T-cell (primary cell): Measurements from ENCODE around the gene COL4A3. TPM values are rescaled to one million over a fixed set of nuclear protein-coding genes. Genes with fewer than 3 reads are reported as not detected.
"Not testable (repeated sequence)": the region's sequence is repeated elsewhere in the genome, so short reads cannot be mapped to it uniquely, and the experiment has no call there.

Experiments used
- ATAC-seq, 4 experiments: fragments of 200-7000 bp in 3 of 4; fragments of 150-1000 bp in 1 of 4; cut with Tn5 transposase; replicated peaks in 1 of 4; 1 replicate in 3 of 4; 2 replicates in 1 of 4; pipeline ENCODE4 v1.10.0; 2021; ENCODE audit warnings: moderate library complexity in 3 of 4, mild to moderate bottlenecking in 2 of 4, moderate number of reproducible peaks in 1 of 4
- CTCF ChIA-PET, 2 donors: fragments of 300-600 bp; sonication (Branson Sonifier 250); formaldehyde crosslinking; loops; one replicate each; lab custom pipeline; 2022; ENCODE audit warnings: antibody characterized with exemption in 2 of 2; lab: Charles Lee
- POLR2A ChIA-PET, 2 donors: fragments of 300-600 bp; sonication (Branson Sonifier 250); formaldehyde crosslinking; loops; one replicate each; lab custom pipeline; 2022; ENCODE audit warnings: antibody characterized with exemption in 2 of 2; lab: Charles Lee
- DNase-seq, 35 experiments: peaks; one replicate each; pipeline versions ENCODE4 v3.0.0 to v3.0.0-alpha.2; 2013 to 2023
- H3K27ac ChIP-seq: one replicate; pipeline ENCODE4 v1.5.1; 2013; ENCODE audit warnings: low read length
- H3K27me3 ChIP-seq, 2 experiments: replicated peaks in 1 of 2; 1 replicate in 1 of 2; 2 replicates in 1 of 2; pipeline versions ENCODE4 v1.6.1 to v1.7.0; 2013; ENCODE audit warnings: low read length in 1 of 2, mixed read lengths in 1 of 2; ENCODE audit not compliant: control insufficient read depth in 2 of 2, insufficient read depth in 2 of 2; ENCODE audit errors: extremely low read depth in 1 of 2
- H3K36me3 ChIP-seq, 2 donors: 1 replicate in 1 of 2; 2 replicates in 1 of 2; pipeline versions ENCODE4 v1.6.1 to v1.7.0; 2013; ENCODE audit warnings: low read length in 1 of 2; ENCODE audit not compliant: control insufficient read depth in 2 of 2, insufficient read depth in 1 of 2; ENCODE audit errors: extremely low read depth in 1 of 2
- H3K4me1 ChIP-seq, 2 experiments: 1 replicate in 1 of 2; 2 replicates in 1 of 2; pipeline versions ENCODE4 v1.6.1 to v1.7.0; 2013; ENCODE audit warnings: low read length in 2 of 2, mixed read lengths in 1 of 2; ENCODE audit not compliant: insufficient read depth in 2 of 2, control insufficient read depth in 1 of 2; ENCODE audit errors: extremely low read depth in 1 of 2
- H3K4me3 ChIP-seq, 2 donors: 1 replicate in 1 of 2; 2 replicates in 1 of 2; pipeline versions ENCODE4 v1.5.1 to v1.7.0; 2013; ENCODE audit warnings: mild to moderate bottlenecking in 2 of 2, low read length in 1 of 2, moderate library complexity in 1 of 2; ENCODE audit not compliant: control insufficient read depth in 1 of 2; ENCODE audit errors: extremely low read depth in 1 of 2
- H3K9me3 ChIP-seq: 2 replicates; pipeline ENCODE4 v1.7.0; 2013
- H3K27ac Mint-ChIP-seq, 2 donors: one replicate each; pipeline ENCODE4 v1.8.0; 2020 to 2021; ENCODE audit warnings: mild to moderate bottlenecking in 2 of 2, mixed read lengths in 2 of 2
- H3K27me3 Mint-ChIP-seq, 2 donors: one replicate each; pipeline ENCODE4 v1.8.0; 2021 to 2022; ENCODE audit warnings: mixed read lengths in 2 of 2
- H3K36me3 Mint-ChIP-seq: one replicate; pipeline ENCODE4 v1.8.0; 2021; ENCODE audit warnings: mixed read lengths
- H3K4me1 Mint-ChIP-seq, 3 donors: one replicate each; pipeline ENCODE4 v1.8.0; 2020 to 2022; ENCODE audit warnings: mixed read lengths in 3 of 3, mild to moderate bottlenecking in 1 of 3
- H3K4me3 Mint-ChIP-seq, 3 donors: one replicate each; pipeline ENCODE4 v1.8.0; 2020 to 2022; ENCODE audit warnings: mild to moderate bottlenecking in 3 of 3, mixed read lengths in 3 of 3, moderate library complexity in 3 of 3
- H3K9me3 Mint-ChIP-seq, 3 donors: one replicate each; pipeline ENCODE4 v1.8.0; 2020 to 2022; ENCODE audit warnings: mixed read lengths in 3 of 3
- WGBS: methylation state at CpG from one replicate; pipeline ENCODE4 v1.1.5; 2013; ENCODE audit warnings: missing lambda C conversion rate; ENCODE audit not compliant: insufficient coverage; 5-methylcytosine and 5-hydroxymethylcytosine counted together
- total RNA-seq, 35 experiments: library from RNA in 6 of 35; stranded (reverse) in 6 of 35; fragments of 120-200 nt in 1 of 35; gene quantifications; one replicate each; pipeline versions ENCODE4 v1.2.1 to v1.2.4 and lab custom pipeline; 2013 to 2026

COL4A3 gene
- total RNA-seq, 5 donors from 2014 or later (not counting 1 experiment from before 2014, with no cell fraction given) = 0.35 to 0.65 (median 0.56) TPM

DNA sequence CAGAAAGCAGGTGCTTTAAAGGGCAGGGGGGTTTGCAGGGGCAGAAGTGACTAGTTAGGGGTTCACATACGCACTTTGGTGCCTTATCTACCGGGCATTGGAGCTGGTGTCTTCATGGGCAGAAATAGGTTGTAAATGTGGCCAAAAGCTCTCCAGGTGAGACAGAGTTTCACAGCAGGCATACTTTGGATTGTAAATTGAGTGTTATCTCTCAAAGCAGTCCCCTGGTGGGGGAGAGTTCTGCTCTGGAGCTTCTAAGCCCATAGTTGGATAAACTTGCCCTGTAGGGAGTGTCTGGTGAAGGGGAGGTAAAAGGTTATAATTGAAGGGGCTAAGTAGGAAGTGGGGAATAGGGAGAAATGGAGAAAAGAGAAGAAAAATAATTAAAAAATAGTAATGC lies 43.1 kb downstream of the COL4A3 start:
- DNase-seq (no peak), ATAC-seq (no peak)
- Mint-ChIP-seq H3K36me3 (no peaks in the 10 kb centered on the region), H3K9me3 (no peaks in the 10 kb centered on the region), H3K27ac (no peak overlapping the region), H3K4me1 (no peaks in the 10 kb centered on the region), H3K4me3 (no peak overlapping the region), H3K27me3 (peaks cover 9 to 24% of the 10 kb centered on the region in 2 donors)
- Histone ChIP-seq H3K36me3 (no peaks in the 10 kb centered on the region), H3K4me1 (no peaks in the 10 kb centered on the region), H3K27ac (no peak overlapping the region), H3K9me3 (no peaks in the 10 kb centered on the region), H3K4me3 (no peak overlapping the region), H3K27me3 (peaks cover 0 to 4% of the 10 kb centered on the region in 2 experiments)
- CTCF ChIA-PET = interaction anchor here in 1 of 2 donors (0.6 kb wide), 1 partner anchor 12 kb away, joined by 11 read pairs; no protein-coding TSS in a partner anchor
- POLR2A ChIA-PET = no interaction called here
- 58% methylated on average over 2 of the region's 2 CpGs for WGBS

DNA sequence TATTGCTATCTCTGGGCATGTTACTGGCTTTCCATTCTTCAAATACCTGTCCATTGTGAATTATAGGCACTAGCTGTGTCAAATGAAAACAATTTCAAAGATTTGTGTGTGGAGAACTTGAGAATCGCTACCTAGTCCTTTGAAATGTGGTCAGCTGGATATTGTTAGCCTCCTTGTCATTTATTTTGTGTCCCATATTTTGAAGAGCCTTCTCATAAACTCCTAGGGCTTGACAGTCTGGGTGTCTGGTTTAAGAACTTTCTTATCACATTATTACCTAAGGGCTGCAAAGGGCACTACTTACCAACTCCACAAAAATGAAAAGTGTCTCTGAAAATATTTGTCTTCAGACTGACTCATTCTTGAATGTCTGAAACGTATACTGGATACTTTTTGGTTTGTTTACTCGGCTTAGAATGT lies 50.2 kb downstream of the COL4A3 start:
- H3K9me3 Mint-ChIP-seq = peaks cover 0 to 5% (median 0%) of the 10 kb centered on the region in 3 donors
- Histone ChIP-seq H3K36me3 (no peaks in the 10 kb centered on the region), H3K4me1 (no peaks in the 10 kb centered on the region), H3K4me3 (no peak overlapping the region), H3K9me3 (no peaks in the 10 kb centered on the region), H3K27ac (no peak overlapping the region), H3K27me3 (no peaks in the 10 kb centered on the region)
- ChIA-PET CTCF (no interaction called here), POLR2A (no interaction called here)
- no CpG with 5 or more reads among the region's 3 CpGs for WGBS
- H3K36me3 Mint-ChIP-seq = no peaks in the 10 kb centered on the region
- no peak overlapping the region for H3K4me3 Mint-ChIP-seq
- no peaks in the 10 kb centered on the region for H3K4me1 Mint-ChIP-seq
- H3K27me3 Mint-ChIP-seq = peaks cover 0 to 9% of the 10 kb centered on the region in 2 donors
- H3K27ac Mint-ChIP-seq = no peak overlapping the region
- no peak for DNase-seq
- no peak for ATAC-seq

DNA sequence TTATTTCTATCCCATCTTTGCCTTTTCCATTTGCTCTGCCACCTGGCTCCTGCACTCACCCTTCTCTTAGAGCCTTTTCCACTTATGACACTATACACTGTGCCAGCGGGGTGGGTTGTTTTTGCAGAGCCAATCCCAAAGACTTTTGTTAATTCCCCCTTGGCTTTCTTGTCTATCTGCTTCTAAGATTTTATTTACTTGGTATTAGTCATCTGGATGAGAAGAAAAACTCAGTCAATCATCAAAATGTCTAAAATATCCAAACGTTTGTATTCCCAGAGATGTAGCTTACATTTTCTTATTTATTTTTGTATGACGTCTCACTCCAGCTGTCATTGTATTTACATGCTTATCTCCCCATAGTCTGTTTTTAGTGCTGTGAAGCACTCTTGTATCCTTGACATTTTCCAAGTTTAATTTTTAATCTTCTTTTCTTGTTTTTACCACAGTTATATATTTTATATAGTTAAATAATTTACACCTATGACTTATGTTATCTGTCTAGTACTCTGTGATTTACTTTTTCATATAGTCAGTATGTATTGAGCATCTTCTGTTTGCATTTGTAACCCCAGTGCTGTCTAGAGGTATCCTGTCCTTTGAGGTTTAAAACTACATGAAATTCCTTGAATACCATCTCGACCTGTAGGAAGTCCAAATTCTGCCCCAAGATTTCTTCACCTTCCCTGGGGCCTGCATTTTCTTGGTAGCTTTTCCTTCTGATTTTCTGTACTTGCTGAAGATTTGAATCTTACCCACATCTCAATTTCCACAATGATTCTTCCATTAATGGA lies 55.1 kb downstream of the COL4A3 start:
- no CpG with 5 or more reads among the region's 4 CpGs for WGBS
- CTCF ChIA-PET = interaction anchor here (0.6 to 1.0 kb wide), 2 partner anchors 19 to 21 kb away, joined by 3 read pairs; no protein-coding TSS in a partner anchor
- Mint-ChIP-seq H3K9me3 (peaks cover 0 to 5% (median 0%) of the 10 kb centered on the region in 3 donors), H3K4me1 (no peaks in the 10 kb centered on the region), H3K4me3 (no peak overlapping the region), H3K27ac (no peak overlapping the region), H3K36me3 (no peaks in the 10 kb centered on the region), H3K27me3 (peaks cover 0 to 6% of the 10 kb centered on the region in 2 donors)
- Histone ChIP-seq H3K4me3 (no peak overlapping the region), H3K36me3 (no peaks in the 10 kb centered on the region), H3K27ac (no peak overlapping the region), H3K9me3 (no peaks in the 10 kb centered on the region), H3K27me3 (no peaks in the 10 kb centered on the region), H3K4me1 (no peaks in the 10 kb centered on the region)
- ATAC-seq = no peak
- DNase-seq = no peak
- POLR2A ChIA-PET = no interaction called here

DNA sequence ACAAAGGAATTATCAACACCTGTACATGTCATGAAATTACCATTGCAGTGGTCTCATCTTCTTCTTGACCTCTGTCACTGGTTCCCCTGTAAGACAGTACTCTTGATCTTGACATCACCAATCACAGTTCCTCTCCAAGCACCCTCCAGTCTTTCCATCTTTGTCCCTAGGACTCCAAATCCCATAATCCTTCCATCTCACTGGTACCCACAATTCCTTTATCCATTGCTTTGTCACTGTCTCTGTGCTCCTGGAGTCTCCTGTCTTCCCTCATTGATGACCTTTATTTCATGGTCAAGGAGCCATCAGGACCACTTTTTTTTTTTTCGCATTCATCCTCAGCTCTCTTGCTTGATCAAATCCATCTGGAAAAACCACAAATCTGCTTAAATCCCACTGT lies 56.7 kb downstream of the COL4A3 start:
- Histone ChIP-seq H3K27me3 (no peaks in the 10 kb centered on the region), H3K36me3 (no peaks in the 10 kb centered on the region), H3K27ac (no peak overlapping the region), H3K9me3 (no peaks in the 10 kb centered on the region), H3K4me3 (no peak overlapping the region), H3K4me1 (no peaks in the 10 kb centered on the region)
- Mint-ChIP-seq H3K9me3 (peaks cover 0 to 5% (median 0%) of the 10 kb centered on the region in 3 donors), H3K4me3 (no peak overlapping the region), H3K36me3 (no peaks in the 10 kb centered on the region), H3K27me3 (peaks cover 2 to 9% of the 10 kb centered on the region in 2 donors), H3K27ac (peak overlapping the region in 1 of 2 donors; percentile 1), H3K4me1 (no peaks in the 10 kb centered on the region)
- POLR2A ChIA-PET = no interaction called here
- WGBS = 63% methylated on average over 1 of the region's 1 CpG
- ATAC-seq = no peak
- DNase-seq = no peak
- CTCF ChIA-PET = no interaction called here

DNA sequence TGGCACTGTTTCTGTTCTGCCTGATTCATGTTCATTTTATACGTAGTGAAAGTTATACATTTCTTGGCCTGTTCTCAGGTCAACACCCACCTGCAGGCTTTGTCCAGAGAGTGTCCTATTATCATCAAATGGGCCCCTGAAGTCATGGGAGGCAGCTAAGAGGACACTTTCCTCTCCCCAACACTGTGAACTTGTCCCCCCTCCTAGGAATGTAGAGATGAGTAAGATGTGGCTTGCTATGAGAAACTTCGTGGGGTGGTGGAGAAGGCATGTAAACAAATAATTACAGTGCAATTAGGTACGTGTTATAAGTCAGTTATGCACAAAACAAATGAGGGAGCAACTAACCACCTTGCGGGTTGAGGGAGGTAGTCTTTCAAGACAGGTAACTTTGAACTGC lies 57.9 kb downstream of the COL4A3 start:
- ATAC-seq (no peak), DNase-seq (no peak)
- Mint-ChIP-seq H3K27me3 (peaks cover 2 to 9% of the 10 kb centered on the region in 2 donors), H3K4me3 (no peak overlapping the region), H3K9me3 (no peaks in the 10 kb centered on the region), H3K4me1 (no peaks in the 10 kb centered on the region), H3K36me3 (no peaks in the 10 kb centered on the region), H3K27ac (no peak overlapping the region)
- CTCF ChIA-PET = no interaction called here
- H3K4me1 ChIP-seq = no peaks in the 10 kb centered on the region
- no peak overlapping the region for H3K4me3 ChIP-seq
- POLR2A ChIA-PET = no interaction called here
- H3K27me3 ChIP-seq = peaks cover 0 to 4% of the 10 kb centered on the region in 2 experiments
- no peaks in the 10 kb centered on the region for H3K36me3 ChIP-seq
- H3K27ac ChIP-seq = no peak overlapping the region
- WGBS = 73% methylated on average over 2 of the region's 4 CpGs
- H3K9me3 ChIP-seq = no peaks in the 10 kb centered on the region

DNA sequence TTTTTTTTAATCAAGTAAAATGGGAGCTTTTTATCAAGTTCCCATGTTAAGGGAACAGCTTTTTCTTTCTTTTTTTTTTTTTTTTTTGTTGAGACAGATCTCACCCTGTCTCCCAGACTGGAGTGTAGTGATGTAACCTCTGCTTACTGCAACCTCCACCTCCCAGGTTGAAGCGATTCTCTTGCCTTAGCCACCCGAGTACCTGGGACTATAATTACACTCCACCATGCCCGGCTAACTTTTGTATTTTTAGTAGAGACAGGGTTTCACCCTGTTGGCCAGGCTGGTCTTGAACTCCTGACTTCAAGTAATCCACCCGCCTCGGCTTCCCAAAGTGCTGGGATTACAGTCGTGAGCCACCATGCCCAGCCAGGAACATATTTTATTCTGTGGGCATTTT lies 61.2 kb downstream of the COL4A3 start:
- H3K4me3 Mint-ChIP-seq, H3K4me1 Mint-ChIP-seq, H3K27ac ChIP-seq, H3K36me3 ChIP-seq, ATAC-seq, H3K27ac Mint-ChIP-seq, DNase-seq, H3K36me3 Mint-ChIP-seq, POLR2A ChIA-PET, H3K9me3 Mint-ChIP-seq, H3K9me3 ChIP-seq, H3K4me1 ChIP-seq, H3K4me3 ChIP-seq: not testable (repeated sequence)
- CTCF ChIA-PET = interaction anchor here in 1 of 2 donors (0.8 to 1.4 kb wide), 2 partner anchors 13 to 370 kb away, joined by 3 read pairs; no protein-coding TSS in a partner anchor
- H3K27me3 ChIP-seq = peaks cover 0 to 10% of the 10 kb centered on the region in 2 experiments
- H3K27me3 Mint-ChIP-seq = peaks cover 12 to 13% of the 10 kb centered on the region in 2 donors
- WGBS = 84% methylated on average over 5 of the region's 6 CpGs
